ENCODE results near the gene CCSAP.

CCSAP gene

GRCh38 chr1:229342656-229343569 lies at the start of gene CCSAP:
Gene CCSAP, minus strand, starts transcription at chr1:229343047. Its CDS starts 582 bp downstream, at chr1:229342465.
- peaks cover 29% of the 10 kb centered on the region for H3K27me3 ChIP-seq (ENCODE audit: low read depth, low read length)
- H3K9ac ChIP-seq (ENCODE audit: low read length) = peak within 1 kb of the TSS; percentile 74
- peak within 1 kb of the TSS; percentile 85 for H3K4me3 ChIP-seq (ENCODE audit: low read length)
- peak within 1 kb of the TSS; percentile 82 for H3K4me2 ChIP-seq (ENCODE audit: low read length)
- no peaks in the 10 kb centered on the region for H3K9me3 ChIP-seq (ENCODE audit: insufficient read depth, low read length)
- peaks cover 24% of the 10 kb centered on the region for H3K4me1 ChIP-seq (ENCODE audit: low read length)
- TF ChIP-seq EZH2phosphoT487 (IDR thresholded peaks at IDR 0.05; ENCODE audit: low read depth) (no peak), CTCF (IDR thresholded peaks at IDR 0.05; ENCODE audit: low read depth, low read length) (peak; percentile 14; the same call in 1 of the 2 replicates)
- peaks cover 8% of the 10 kb centered on the region for H4K20me1 ChIP-seq (ENCODE audit: insufficient read depth, low read length)
- H3K36me3 ChIP-seq (replicated peaks; ENCODE audit: low read depth, low read length) = peaks cover 4% of the 10 kb centered on the region
- H3K79me2 ChIP-seq (ENCODE audit: low read length) = peaks cover 28% of the 10 kb centered on the region
- peak within 1 kb of the TSS; percentile 45 for H3K27ac ChIP-seq (ENCODE audit: low read length)
- H2AFZ ChIP-seq (ENCODE audit: low read depth, low read length) = peak within 1 kb of the TSS; percentile 82

GRCh38 chr1:229390130-229390529 lies 47.3 kb upstream of the CCSAP start:
- Histone ChIP-seq H3K4me2 (ENCODE audit: low read length) (no peak overlapping the region), H3K9me3 (ENCODE audit: insufficient read depth, low read length) (no peaks in the 10 kb centered on the region), H3K79me2 (ENCODE audit: low read length) (no peaks in the 10 kb centered on the region), H2AFZ (ENCODE audit: low read depth, low read length) (no peak overlapping the region), H3K4me1 (ENCODE audit: low read length) (peaks cover 11% of the 10 kb centered on the region), H3K4me3 (ENCODE audit: low read length) (no peak overlapping the region), H3K27me3 (ENCODE audit: low read depth, low read length) (peaks cover 65% of the 10 kb centered on the region), H3K36me3 (replicated peaks; ENCODE audit: low read depth, low read length) (no peaks in the 10 kb centered on the region), H3K27ac (ENCODE audit: low read length) (no peak overlapping the region), H3K9ac (ENCODE audit: low read length) (no peak overlapping the region), H4K20me1 (ENCODE audit: insufficient read depth, low read length) (no peaks in the 10 kb centered on the region)
- no peak for TF ChIP-seq CTCF (IDR thresholded peaks at IDR 0.05; ENCODE audit: low read depth, low read length)
- no peak for TF ChIP-seq EZH2phosphoT487 (IDR thresholded peaks at IDR 0.05; ENCODE audit: low read depth)

GRCh38 chr1:229388897-229389580 lies 46.2 kb upstream of the CCSAP start:
- Histone ChIP-seq H3K4me3 (ENCODE audit: low read length) (no peak overlapping the region), H3K9me3 (ENCODE audit: insufficient read depth, low read length) (no peaks in the 10 kb centered on the region), H4K20me1 (ENCODE audit: insufficient read depth, low read length) (no peaks in the 10 kb centered on the region), H3K27ac (ENCODE audit: low read length) (no peak overlapping the region), H3K79me2 (ENCODE audit: low read length) (no peaks in the 10 kb centered on the region), H2AFZ (ENCODE audit: low read depth, low read length) (no peak overlapping the region), H3K36me3 (replicated peaks; ENCODE audit: low read depth, low read length) (no peaks in the 10 kb centered on the region), H3K9ac (ENCODE audit: low read length) (no peak overlapping the region), H3K4me2 (ENCODE audit: low read length) (peak overlapping the region; percentile 10; the same call in 1 of the 2 replicates), H3K27me3 (ENCODE audit: low read depth, low read length) (peaks cover 71% of the 10 kb centered on the region), H3K4me1 (ENCODE audit: low read length) (peaks cover 19% of the 10 kb centered on the region)
- TF ChIP-seq CTCF (IDR thresholded peaks at IDR 0.05; ENCODE audit: low read depth, low read length) (no peak), EZH2phosphoT487 (IDR thresholded peaks at IDR 0.05; ENCODE audit: low read depth) (no peak)

- no peak overlapping the region for H3K4me2 ChIP-seq (ENCODE audit: low read length)
- H3K79me2 ChIP-seq (ENCODE audit: low read length) = no peaks in the 10 kb centered on the region
- peaks cover 61% of the 10 kb centered on the region for H3K27me3 ChIP-seq (ENCODE audit: low read depth, low read length)
- H3K4me3 ChIP-seq (ENCODE audit: low read length) = no peak overlapping the region
- no peak overlapping the region for H3K9ac ChIP-seq (ENCODE audit: low read length)
- no peaks in the 10 kb centered on the region for H3K9me3 ChIP-seq (ENCODE audit: insufficient read depth, low read length)
- H3K4me1 ChIP-seq (ENCODE audit: low read length) = peaks cover 24% of the 10 kb centered on the region
- H3K36me3 ChIP-seq (replicated peaks; ENCODE audit: low read depth, low read length) = no peaks in the 10 kb centered on the region
- H2AFZ ChIP-seq (ENCODE audit: low read depth, low read length) = no peak overlapping the region
- H4K20me1 ChIP-seq (ENCODE audit: insufficient read depth, low read length) = no peaks in the 10 kb centered on the region
- H3K27ac ChIP-seq (ENCODE audit: low read length) = no peak overlapping the region
- no peak for TF ChIP-seq EZH2phosphoT487 (IDR thresholded peaks at IDR 0.05; ENCODE audit: low read depth)
- TF ChIP-seq CTCF (IDR thresholded peaks at IDR 0.05; ENCODE audit: low read depth, low read length) = no peak
Observed at GRCh38 chr1:229385853-229386456, 43.1 kb upstream of the CCSAP start.

Data from OCI-LY3 (cell line).